ENCODE results near the gene BDP1.

DNA sequence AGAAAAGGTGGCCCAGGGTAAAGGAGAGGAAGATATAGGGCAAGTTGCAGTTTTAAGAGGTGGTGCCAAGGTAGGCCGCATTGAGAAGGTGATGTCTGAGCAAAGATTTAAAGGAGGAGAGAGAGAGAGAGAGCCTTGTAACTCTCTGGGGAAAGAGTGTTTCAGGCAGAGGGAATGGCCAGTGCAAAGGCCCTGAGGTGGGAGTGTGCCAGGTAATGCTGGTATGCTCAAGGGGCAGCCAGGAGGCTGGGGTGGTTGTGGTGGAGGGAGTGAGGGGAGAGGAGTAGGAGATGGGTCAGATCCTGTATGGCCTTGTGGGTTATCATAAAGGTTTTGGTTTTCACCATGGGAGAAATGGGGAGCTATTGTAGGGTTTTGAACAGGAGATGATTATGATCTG is 141.6 kb downstream of the BDP1 start:
- TF ChIP-seq, protein P1, sequence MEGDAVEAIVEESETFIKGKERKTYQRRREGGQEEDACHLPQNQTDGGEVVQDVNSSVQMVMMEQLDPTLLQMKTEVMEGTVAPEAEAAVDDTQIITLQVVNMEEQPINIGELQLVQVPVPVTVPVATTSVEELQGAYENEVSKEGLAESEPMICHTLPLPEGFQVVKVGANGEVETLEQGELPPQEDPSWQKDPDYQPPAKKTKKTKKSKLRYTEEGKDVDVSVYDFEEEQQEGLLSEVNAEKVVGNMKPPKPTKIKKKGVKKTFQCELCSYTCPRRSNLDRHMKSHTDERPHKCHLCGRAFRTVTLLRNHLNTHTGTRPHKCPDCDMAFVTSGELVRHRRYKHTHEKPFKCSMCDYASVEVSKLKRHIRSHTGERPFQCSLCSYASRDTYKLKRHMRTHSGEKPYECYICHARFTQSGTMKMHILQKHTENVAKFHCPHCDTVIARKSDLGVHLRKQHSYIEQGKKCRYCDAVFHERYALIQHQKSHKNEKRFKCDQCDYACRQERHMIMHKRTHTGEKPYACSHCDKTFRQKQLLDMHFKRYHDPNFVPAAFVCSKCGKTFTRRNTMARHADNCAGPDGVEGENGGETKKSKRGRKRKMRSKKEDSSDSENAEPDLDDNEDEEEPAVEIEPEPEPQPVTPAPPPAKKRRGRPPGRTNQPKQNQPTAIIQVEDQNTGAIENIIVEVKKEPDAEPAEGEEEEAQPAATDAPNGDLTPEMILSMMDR (conservative IDR thresholded peaks at IDR 0.05; ENCODE audit: low read depth, low read length) = no peak
- no peak for TF ChIP-seq EZH2 (IDR thresholded peaks at IDR 0.05; ENCODE audit: low read length, unreplicated experiment)
